WTC11 (cell line): ENCODE measurements around the gene GPRC5B. TPM values are rescaled to one million over a fixed set of nuclear protein-coding genes. Genes with fewer than 3 reads are reported as not detected.
A peak's percentile ranks its signal among the peaks of the same experiment; 100 is the strongest.

ENCODE experiments used
- ATAC-seq: fragments of 200-7000 bp; cut with Tn5 transposase; 2 replicates; pipeline ENCODE4 v1.10.0; 2021; ENCODE audit warnings: mild to moderate bottlenecking, moderate library complexity
- CTCF ChIA-PET: fragments of 300-600 bp; sonication (Branson Sonifier 250); formaldehyde crosslinking; loops from one replicate; lab custom pipeline; 2021; ENCODE audit warnings: antibody characterized with exemption; lab: Charles Lee
- POLR2A ChIA-PET: fragments of 350-600 bp; sonication (Branson Sonifier 250); formaldehyde crosslinking; loops from one replicate; lab custom pipeline; 2021; ENCODE audit warnings: antibody characterized with exemption; lab: Charles Lee
- DNase-seq: peaks from one replicate; pipeline ENCODE4 v3.0.0; 2021; ENCODE audit warnings: low spot score
- H3K27ac Mint-ChIP-seq: 2 replicates; pipeline ENCODE4 v1.8.0; 2021; ENCODE audit warnings: mixed read lengths
- H3K27me3 Mint-ChIP-seq: 2 replicates; pipeline ENCODE4 v1.8.0; 2021; ENCODE audit warnings: low read depth, mild to moderate bottlenecking, moderate library complexity, mixed read lengths
- H3K36me3 Mint-ChIP-seq: 2 replicates; pipeline ENCODE4 v1.8.0; 2021; ENCODE audit warnings: mixed read lengths
- H3K4me1 Mint-ChIP-seq: 2 replicates; pipeline ENCODE4 v1.8.0; 2022; ENCODE audit warnings: mixed read lengths
- H3K4me3 Mint-ChIP-seq: 2 replicates; pipeline ENCODE4 v1.8.0; 2021; ENCODE audit warnings: mild to moderate bottlenecking, moderate library complexity, mixed read lengths
- H3K9me3 Mint-ChIP-seq: 2 replicates; pipeline ENCODE4 v1.8.0; 2021; ENCODE audit warnings: mixed read lengths
- ETV6 ChIP-seq: sonication (generic); formaldehyde crosslinking; IDR thresholded peaks from 2 replicates; pipeline ENCODE4 v1.8.1; 2022; ENCODE audit warnings: mild to moderate bottlenecking, missing genetic modification reagents
- GRHL2 ChIP-seq: fragments of 250-450 bp; sonication (Bioruptor Pico); IDR thresholded peaks from 2 replicates; pipeline ENCODE4 v1.8.0; 2022; ENCODE audit warnings: mild to moderate bottlenecking, moderate library complexity; ENCODE audit not compliant: insufficient replicate concordance, severe bottlenecking
- GTF2I ChIP-seq: fragments of 250-450 bp; sonication (Bioruptor Pico); conservative IDR thresholded peaks from 2 replicates; pipeline ENCODE4 v1.4.0; 2021; ENCODE audit warnings: mild to moderate bottlenecking
- RORB ChIP-seq: fragments of 250-450 bp; sonication (Bioruptor Pico); IDR thresholded peaks from 2 replicates; pipeline ENCODE4 v1.9.0; 2021; ENCODE audit warnings: mild to moderate bottlenecking
- SMAD3 ChIP-seq: sonication (generic); formaldehyde crosslinking; IDR thresholded peaks from 2 replicates; pipeline ENCODE4 v1.8.0; 2022; ENCODE audit warnings: missing genetic modification reagents, mild to moderate bottlenecking, borderline replicate concordance
- SP1 ChIP-seq: sonication (generic); formaldehyde crosslinking; conservative IDR thresholded peaks from 2 replicates; pipeline ENCODE4 v1.8.1; 2022; ENCODE audit warnings: missing genetic modification reagents
- TCF7 ChIP-seq: sonication (generic); formaldehyde crosslinking; IDR thresholded peaks from 2 replicates; pipeline ENCODE4 v1.8.0; 2022; ENCODE audit warnings: mild to moderate bottlenecking, low read depth, missing genetic modification reagents, moderate library complexity
- TEAD4 ChIP-seq: sonication (generic); formaldehyde crosslinking; IDR thresholded peaks from 2 replicates; pipeline ENCODE4 v1.8.0; 2022; ENCODE audit warnings: mild to moderate bottlenecking, missing genetic modification reagents
- TP53 ChIP-seq: sonication (generic); formaldehyde crosslinking; IDR thresholded peaks from 2 replicates; pipeline ENCODE4 v1.8.1; 2023; ENCODE audit warnings: mild to moderate bottlenecking, missing genetic modification reagents
- ZNF317 ChIP-seq: sonication (generic); formaldehyde crosslinking; IDR thresholded peaks from 2 replicates; pipeline ENCODE4 v1.8.1; 2023; ENCODE audit warnings: low read depth, mild to moderate bottlenecking, moderate library complexity, missing genetic modification reagents, borderline replicate concordance
- ZNF423 ChIP-seq: fragments of 250-450 bp; sonication (Bioruptor Pico); IDR thresholded peaks from 2 replicates; pipeline ENCODE4 v2.1.2; 2022; ENCODE audit warnings: mild to moderate bottlenecking, moderate library complexity
- total RNA-seq: library from RNA; stranded (reverse); gene quantifications from 3 replicates; pipeline ENCODE4 v1.2.3, GENCODE V29; 2021
- TF ChIP-seq, protein P1 (sequence below): fragments of 250-450 bp; sonication (Bioruptor Pico); conservative IDR thresholded peaks from 2 replicates; pipeline ENCODE4 v1.9.0; 2021; ENCODE audit warnings: mild to moderate bottlenecking
- TF ChIP-seq, protein P2 (sequence below): sonication (generic); formaldehyde crosslinking; conservative IDR thresholded peaks from 2 replicates; pipeline ENCODE4 v1.8.1; 2022; ENCODE audit warnings: mild to moderate bottlenecking, missing genetic modification reagents
- TF ChIP-seq, protein P3 (sequence below): sonication (generic); formaldehyde crosslinking; IDR thresholded peaks from 2 replicates; pipeline ENCODE4 v1.8.1; 2022; ENCODE audit warnings: mild to moderate bottlenecking, missing genetic modification reagents, moderate library complexity, borderline replicate concordance
- TF ChIP-seq, protein P4 (sequence below): sonication (generic); formaldehyde crosslinking; IDR thresholded peaks from 2 replicates; pipeline ENCODE4 v1.8.0; 2022; ENCODE audit warnings: missing genetic modification reagents
- TF ChIP-seq, protein P5 (sequence below): fragments of 200-600 bp; IDR thresholded peaks from 2 replicates; pipeline ENCODE4 v1.8.0; 2022; ENCODE audit warnings: antibody characterized with exemption
- TF ChIP-seq, protein P6 (sequence below): sonication (generic); formaldehyde crosslinking; IDR thresholded peaks from 2 replicates; pipeline ENCODE4 v1.8.0; 2022; ENCODE audit warnings: mild to moderate bottlenecking, missing genetic modification reagents

GPRC5B gene
- total RNA-seq, 1 experiment from 2014 or later: 104 TPM

DNA sequence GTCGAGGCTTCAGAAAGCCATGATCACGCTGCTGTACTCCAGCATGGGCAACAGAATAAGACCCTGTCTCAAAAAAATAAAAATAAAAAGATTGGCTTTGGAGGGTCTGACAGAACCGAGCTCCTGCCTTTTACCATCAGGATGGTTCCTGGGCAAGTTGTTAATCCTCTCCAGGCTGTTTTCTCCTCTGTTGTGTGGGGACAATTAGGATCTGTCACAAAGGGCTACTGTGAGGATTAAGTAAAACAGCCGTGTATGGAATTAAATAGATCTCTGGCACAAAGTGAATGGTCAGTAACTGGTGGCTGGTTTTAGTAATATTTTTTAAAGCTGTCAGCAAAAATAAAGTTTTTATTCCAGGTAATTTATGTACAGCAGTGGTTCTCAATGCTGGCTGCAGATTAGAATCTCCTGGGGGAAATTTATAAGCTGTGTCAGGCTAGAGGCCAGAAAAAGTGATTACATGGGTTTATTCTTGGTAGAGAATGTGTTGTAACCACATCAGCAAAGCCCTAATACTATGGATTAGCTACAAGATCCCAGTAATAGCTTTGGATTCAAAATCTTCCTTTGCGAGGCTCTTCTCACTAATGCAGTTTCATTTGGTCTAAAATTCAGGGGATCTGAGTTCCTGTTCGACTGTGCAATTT lies 47.2 kb downstream of the GPRC5B start:
- Mint-ChIP-seq H3K36me3 (no peaks in the 10 kb centered on the region), H3K4me1 (peaks cover 18% of the 10 kb centered on the region), H3K4me3 (no peak overlapping the region), H3K9me3 (no peaks in the 10 kb centered on the region), H3K27me3 (no peaks in the 10 kb centered on the region), H3K27ac (peak overlapping the region; percentile 20)
- no peak for TF ChIP-seq GTF2I
- TF ChIP-seq, protein P1, sequence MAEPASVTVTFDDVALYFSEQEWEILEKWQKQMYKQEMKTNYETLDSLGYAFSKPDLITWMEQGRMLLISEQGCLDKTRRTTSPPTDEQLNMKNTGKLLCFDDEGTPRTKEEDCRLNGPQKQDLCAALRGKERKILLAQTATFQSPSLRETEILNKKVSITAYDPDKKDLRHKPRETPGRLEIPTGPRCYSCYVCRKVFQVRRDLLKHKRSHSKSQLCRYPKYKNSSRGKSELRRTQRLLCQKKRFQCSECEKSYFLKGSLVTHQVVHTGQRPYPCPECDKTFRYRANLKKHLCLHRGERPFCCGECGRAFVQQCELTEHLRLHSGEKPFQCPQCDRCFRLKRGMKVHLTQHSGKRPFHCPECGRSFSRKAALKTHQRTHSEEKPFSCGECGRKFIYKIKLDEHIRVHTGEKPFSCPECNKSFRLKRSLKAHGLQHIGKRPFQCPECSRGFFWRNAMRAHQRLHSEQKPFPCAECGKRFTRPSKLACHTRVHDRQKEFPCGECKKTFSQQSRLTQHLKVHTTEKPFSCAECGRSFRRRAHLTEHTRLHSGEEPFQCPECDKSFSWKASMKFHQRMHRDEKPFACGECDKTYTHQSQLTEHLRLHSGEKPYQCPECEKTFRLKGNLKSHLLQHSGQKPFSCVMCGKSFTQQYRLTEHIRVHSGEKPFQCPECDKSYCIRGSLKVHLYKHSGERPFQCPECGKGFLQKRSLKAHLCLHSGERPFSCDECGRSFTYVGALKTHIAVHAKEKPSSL (CRISPR knock-in tag): no peak
- TF ChIP-seq TEAD4: no peak
- no peak for TF ChIP-seq GRHL2 (CRISPR knock-in tag)
- TF ChIP-seq ZNF317: no peak
- no peak for TF ChIP-seq SMAD3
- TF ChIP-seq TP53: no peak
- TF ChIP-seq SP1 (CRISPR knock-in tag): no peak
- TF ChIP-seq, protein P2, sequence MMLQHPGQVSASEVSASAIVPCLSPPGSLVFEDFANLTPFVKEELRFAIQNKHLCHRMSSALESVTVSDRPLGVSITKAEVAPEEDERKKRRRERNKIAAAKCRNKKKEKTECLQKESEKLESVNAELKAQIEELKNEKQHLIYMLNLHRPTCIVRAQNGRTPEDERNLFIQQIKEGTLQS (CRISPR knock-in tag): no peak
- TF ChIP-seq, protein P3, sequence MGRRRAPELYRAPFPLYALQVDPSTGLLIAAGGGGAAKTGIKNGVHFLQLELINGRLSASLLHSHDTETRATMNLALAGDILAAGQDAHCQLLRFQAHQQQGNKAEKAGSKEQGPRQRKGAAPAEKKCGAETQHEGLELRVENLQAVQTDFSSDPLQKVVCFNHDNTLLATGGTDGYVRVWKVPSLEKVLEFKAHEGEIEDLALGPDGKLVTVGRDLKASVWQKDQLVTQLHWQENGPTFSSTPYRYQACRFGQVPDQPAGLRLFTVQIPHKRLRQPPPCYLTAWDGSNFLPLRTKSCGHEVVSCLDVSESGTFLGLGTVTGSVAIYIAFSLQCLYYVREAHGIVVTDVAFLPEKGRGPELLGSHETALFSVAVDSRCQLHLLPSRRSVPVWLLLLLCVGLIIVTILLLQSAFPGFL (CRISPR knock-in tag): no peak
- TF ChIP-seq ZNF423 (CRISPR knock-in tag): no peak
- TF ChIP-seq, protein P4, sequence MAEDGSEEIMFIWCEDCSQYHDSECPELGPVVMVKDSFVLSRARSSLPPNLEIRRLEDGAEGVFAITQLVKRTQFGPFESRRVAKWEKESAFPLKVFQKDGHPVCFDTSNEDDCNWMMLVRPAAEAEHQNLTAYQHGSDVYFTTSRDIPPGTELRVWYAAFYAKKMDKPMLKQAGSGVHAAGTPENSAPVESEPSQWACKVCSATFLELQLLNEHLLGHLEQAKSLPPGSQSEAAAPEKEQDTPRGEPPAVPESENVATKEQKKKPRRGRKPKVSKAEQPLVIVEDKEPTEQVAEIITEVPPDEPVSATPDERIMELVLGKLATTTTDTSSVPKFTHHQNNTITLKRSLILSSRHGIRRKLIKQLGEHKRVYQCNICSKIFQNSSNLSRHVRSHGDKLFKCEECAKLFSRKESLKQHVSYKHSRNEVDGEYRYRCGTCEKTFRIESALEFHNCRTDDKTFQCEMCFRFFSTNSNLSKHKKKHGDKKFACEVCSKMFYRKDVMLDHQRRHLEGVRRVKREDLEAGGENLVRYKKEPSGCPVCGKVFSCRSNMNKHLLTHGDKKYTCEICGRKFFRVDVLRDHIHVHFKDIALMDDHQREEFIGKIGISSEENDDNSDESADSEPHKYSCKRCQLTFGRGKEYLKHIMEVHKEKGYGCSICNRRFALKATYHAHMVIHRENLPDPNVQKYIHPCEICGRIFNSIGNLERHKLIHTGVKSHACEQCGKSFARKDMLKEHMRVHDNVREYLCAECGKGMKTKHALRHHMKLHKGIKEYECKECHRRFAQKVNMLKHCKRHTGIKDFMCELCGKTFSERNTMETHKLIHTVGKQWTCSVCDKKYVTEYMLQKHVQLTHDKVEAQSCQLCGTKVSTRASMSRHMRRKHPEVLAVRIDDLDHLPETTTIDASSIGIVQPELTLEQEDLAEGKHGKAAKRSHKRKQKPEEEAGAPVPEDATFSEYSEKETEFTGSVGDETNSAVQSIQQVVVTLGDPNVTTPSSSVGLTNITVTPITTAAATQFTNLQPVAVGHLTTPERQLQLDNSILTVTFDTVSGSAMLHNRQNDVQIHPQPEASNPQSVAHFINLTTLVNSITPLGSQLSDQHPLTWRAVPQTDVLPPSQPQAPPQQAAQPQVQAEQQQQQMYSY (CRISPR knock-in tag): no peak
- TF ChIP-seq, protein P5, sequence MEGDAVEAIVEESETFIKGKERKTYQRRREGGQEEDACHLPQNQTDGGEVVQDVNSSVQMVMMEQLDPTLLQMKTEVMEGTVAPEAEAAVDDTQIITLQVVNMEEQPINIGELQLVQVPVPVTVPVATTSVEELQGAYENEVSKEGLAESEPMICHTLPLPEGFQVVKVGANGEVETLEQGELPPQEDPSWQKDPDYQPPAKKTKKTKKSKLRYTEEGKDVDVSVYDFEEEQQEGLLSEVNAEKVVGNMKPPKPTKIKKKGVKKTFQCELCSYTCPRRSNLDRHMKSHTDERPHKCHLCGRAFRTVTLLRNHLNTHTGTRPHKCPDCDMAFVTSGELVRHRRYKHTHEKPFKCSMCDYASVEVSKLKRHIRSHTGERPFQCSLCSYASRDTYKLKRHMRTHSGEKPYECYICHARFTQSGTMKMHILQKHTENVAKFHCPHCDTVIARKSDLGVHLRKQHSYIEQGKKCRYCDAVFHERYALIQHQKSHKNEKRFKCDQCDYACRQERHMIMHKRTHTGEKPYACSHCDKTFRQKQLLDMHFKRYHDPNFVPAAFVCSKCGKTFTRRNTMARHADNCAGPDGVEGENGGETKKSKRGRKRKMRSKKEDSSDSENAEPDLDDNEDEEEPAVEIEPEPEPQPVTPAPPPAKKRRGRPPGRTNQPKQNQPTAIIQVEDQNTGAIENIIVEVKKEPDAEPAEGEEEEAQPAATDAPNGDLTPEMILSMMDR: no peak
- TF ChIP-seq, protein P6, sequence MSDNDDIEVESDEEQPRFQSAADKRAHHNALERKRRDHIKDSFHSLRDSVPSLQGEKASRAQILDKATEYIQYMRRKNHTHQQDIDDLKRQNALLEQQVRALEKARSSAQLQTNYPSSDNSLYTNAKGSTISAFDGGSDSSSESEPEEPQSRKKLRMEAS (CRISPR knock-in tag): no peak
- TF ChIP-seq TCF7 (CRISPR knock-in tag): no peak
- TF ChIP-seq RORB (CRISPR knock-in tag): no peak
- no peak for TF ChIP-seq ETV6 (CRISPR knock-in tag)
- DNase-seq: no peak
- ChIA-PET POLR2A (no interaction called here), CTCF (interaction anchor here (0.8 to 2.1 kb wide), 3 partner anchors 17 to 70 kb away, joined by 3 to 6 read pairs (median 3); no protein-coding TSS in a partner anchor)
- ATAC-seq: no peak
